Measurements from ENCODE around the gene NRAP. TPM values are rescaled to one million over a fixed set of nuclear protein-coding genes. Genes with fewer than 3 reads are reported as not detected.

NRAP gene
- polyA plus RNA-seq, 1 of the 3 experiments (the other 2 are of a cell fraction) = not detected

DNA sequence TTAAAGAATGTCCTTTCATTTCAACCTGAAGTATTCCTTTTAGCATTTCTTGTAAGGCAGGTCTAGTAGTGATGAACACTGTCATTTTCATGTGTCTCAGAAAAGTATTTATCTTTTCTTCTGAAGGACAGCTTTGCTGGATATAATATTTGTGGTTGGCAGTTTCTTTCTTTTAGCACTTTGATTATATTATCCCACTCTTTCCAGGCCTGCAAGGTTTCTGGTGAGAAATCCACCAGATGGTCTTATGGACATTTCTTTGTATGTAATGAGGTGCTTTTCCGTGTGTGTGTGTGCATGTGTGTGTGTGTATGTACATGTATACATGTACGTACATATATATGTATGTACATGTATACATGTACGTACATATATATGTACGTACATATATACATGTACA lies 23.2 kb upstream of the NRAP start:
- H4K20me1 ChIP-seq (ENCODE audit: insufficient read depth) = no peaks in the 10 kb centered on the region
- DNase-seq = no peak
- no peak overlapping the region for H3K4me2 ChIP-seq
- peaks cover 0 to 9% of the 10 kb centered on the region in 2 experiments for H3K36me3 ChIP-seq (replicated peaks in 1 of 2; ENCODE audit: control insufficient read depth in 1 of 2, insufficient read depth in 2 of 2, low read length in 1 of 2)
- TF ChIP-seq, protein P1, sequence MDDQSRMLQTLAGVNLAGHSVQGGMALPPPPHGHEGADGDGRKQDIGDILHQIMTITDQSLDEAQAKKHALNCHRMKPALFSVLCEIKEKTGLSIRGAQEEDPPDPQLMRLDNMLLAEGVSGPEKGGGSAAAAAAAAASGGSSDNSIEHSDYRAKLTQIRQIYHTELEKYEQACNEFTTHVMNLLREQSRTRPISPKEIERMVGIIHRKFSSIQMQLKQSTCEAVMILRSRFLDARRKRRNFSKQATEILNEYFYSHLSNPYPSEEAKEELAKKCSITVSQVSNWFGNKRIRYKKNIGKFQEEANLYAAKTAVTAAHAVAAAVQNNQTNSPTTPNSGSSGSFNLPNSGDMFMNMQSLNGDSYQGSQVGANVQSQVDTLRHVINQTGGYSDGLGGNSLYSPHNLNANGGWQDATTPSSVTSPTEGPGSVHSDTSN (IDR thresholded peaks at IDR 0.05) = no peak
- TF ChIP-seq NRF1 (IDR thresholded peaks at IDR 0.05; ENCODE audit: low read depth, low read length) = no peak
- TF ChIP-seq, protein P2, sequence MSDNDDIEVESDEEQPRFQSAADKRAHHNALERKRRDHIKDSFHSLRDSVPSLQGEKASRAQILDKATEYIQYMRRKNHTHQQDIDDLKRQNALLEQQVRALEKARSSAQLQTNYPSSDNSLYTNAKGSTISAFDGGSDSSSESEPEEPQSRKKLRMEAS (IDR thresholded peaks at IDR 0.05; ENCODE audit: low read depth) = no peak
- TF ChIP-seq, protein P3, sequence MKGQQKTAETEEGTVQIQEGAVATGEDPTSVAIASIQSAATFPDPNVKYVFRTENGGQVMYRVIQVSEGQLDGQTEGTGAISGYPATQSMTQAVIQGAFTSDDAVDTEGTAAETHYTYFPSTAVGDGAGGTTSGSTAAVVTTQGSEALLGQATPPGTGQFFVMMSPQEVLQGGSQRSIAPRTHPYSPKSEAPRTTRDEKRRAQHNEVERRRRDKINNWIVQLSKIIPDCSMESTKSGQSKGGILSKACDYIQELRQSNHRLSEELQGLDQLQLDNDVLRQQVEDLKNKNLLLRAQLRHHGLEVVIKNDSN (IDR thresholded peaks at IDR 0.05; ENCODE audit: borderline replicate concordance, low read depth) = no peak
- TF ChIP-seq MEF2A (IDR thresholded peaks at IDR 0.05; ENCODE audit: borderline replicate concordance, low read depth) = no peak
- TF ChIP-seq FOSL2 (IDR thresholded peaks at IDR 0.05; ENCODE audit: borderline replicate concordance, low read depth) = no peak
- no peak for TF ChIP-seq TCF12 (IDR thresholded peaks at IDR 0.05)
- TF ChIP-seq TAF1 (IDR thresholded peaks at IDR 0.05; ENCODE audit: borderline replicate concordance, low read depth, low read length) = no peak
- TF ChIP-seq GABPA (IDR thresholded peaks at IDR 0.05; ENCODE audit: low read depth) = no peak
- no peak for TF ChIP-seq RFX5 (IDR thresholded peaks at IDR 0.05; ENCODE audit: low read length)
- no peak for TF ChIP-seq SMC3 (IDR thresholded peaks at IDR 0.05; ENCODE audit: low read depth, low read length)
- TF ChIP-seq FOXM1 (IDR thresholded peaks at IDR 0.05; ENCODE audit: low read depth) = no peak
- no peak for TF ChIP-seq CHD2 (IDR thresholded peaks at IDR 0.05; ENCODE audit: low read length, partially characterized antibody)
- TF ChIP-seq EZH2phosphoT487 (IDR thresholded peaks at IDR 0.05; ENCODE audit: borderline replicate concordance, low read depth) = no peak
- TF ChIP-seq, protein P4, sequence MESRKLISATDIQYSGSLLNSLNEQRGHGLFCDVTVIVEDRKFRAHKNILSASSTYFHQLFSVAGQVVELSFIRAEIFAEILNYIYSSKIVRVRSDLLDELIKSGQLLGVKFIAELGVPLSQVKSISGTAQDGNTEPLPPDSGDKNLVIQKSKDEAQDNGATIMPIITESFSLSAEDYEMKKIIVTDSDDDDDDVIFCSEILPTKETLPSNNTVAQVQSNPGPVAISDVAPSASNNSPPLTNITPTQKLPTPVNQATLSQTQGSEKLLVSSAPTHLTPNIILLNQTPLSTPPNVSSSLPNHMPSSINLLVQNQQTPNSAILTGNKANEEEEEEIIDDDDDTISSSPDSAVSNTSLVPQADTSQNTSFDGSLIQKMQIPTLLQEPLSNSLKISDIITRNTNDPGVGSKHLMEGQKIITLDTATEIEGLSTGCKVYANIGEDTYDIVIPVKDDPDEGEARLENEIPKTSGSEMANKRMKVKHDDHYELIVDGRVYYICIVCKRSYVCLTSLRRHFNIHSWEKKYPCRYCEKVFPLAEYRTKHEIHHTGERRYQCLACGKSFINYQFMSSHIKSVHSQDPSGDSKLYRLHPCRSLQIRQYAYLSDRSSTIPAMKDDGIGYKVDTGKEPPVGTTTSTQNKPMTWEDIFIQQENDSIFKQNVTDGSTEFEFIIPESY (IDR thresholded peaks at IDR 0.05; ENCODE audit: borderline replicate concordance, low read depth) = no peak
- TF ChIP-seq NFIC (IDR thresholded peaks at IDR 0.05; ENCODE audit: borderline replicate concordance) = no peak
- TF ChIP-seq, protein P5, sequence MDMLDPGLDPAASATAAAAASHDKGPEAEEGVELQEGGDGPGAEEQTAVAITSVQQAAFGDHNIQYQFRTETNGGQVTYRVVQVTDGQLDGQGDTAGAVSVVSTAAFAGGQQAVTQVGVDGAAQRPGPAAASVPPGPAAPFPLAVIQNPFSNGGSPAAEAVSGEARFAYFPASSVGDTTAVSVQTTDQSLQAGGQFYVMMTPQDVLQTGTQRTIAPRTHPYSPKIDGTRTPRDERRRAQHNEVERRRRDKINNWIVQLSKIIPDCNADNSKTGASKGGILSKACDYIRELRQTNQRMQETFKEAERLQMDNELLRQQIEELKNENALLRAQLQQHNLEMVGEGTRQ (IDR thresholded peaks at IDR 0.05; ENCODE audit: borderline replicate concordance, low read depth, low read length) = no peak
- TF ChIP-seq RCOR1 (IDR thresholded peaks at IDR 0.05; ENCODE audit: low read length) = no peak
- CTCF ChIA-PET = interaction anchor here (1.2 kb wide), 1 partner anchor 18 kb away, joined by 4 read pairs; no protein-coding TSS in a partner anchor
- WGBS (ENCODE audit: low lambda C conversion rate) = 90% methylated on average over 4 of the region's 4 CpGs
- no peaks in the 10 kb centered on the region for H3F3A ChIP-seq (replicated peaks; ENCODE audit: insufficient read depth)
- no peaks in the 10 kb centered on the region for H3K9me2 ChIP-seq
- no peak overlapping the region for H3K9ac ChIP-seq
- H3K27ac ChIP-seq (ENCODE audit: low read depth in 2 of 2, low read length in 1 of 2) = no peak overlapping the region
- no peaks in the 10 kb centered on the region for H3K27me3 ChIP-seq (ENCODE audit: insufficient read depth)
- H3K4me1 ChIP-seq (ENCODE audit: control insufficient read depth in 1 of 2, insufficient read depth in 2 of 2, low read depth in 1 of 2, low read length in 1 of 2) = no peaks in the 10 kb centered on the region
- H3K4me3 ChIP-seq (ENCODE audit: low read depth in 2 of 2, low read length in 1 of 2) = no peak overlapping the region
- peaks cover 74% of the 10 kb centered on the region for H3K79me2 ChIP-seq (ENCODE audit: insufficient read depth)
- POLR2A ChIA-PET = no interaction called here
- no peak overlapping the region for H2AFZ ChIP-seq (ENCODE audit: low read depth)
- H3K9me3 ChIP-seq = peaks cover 14% of the 10 kb centered on the region; the same call in 1 of the 2 replicates
